Measurements from ENCODE around the gene GRAMD2B.
"Not testable (repeated sequence)": the region's sequence is repeated elsewhere in the genome, so short reads cannot be mapped to it uniquely, and the experiment has no call there.

GRAMD2B gene

GRCh38 chr5:126437721-126438120 is 14.5 kb downstream of the GRAMD2B start:
- Histone ChIP-seq H3K79me2 (ENCODE audit: low read length) (no peaks in the 10 kb centered on the region), H3K4me3 (ENCODE audit: low read length) (no peak overlapping the region), H4K20me1 (ENCODE audit: insufficient read depth, low read length) (no peaks in the 10 kb centered on the region), H3K4me1 (ENCODE audit: low read length) (peaks cover 19% of the 10 kb centered on the region), H3K9me2 (replicated peaks; ENCODE audit: insufficient read depth, low read length) (no peaks in the 10 kb centered on the region), H3K4me2 (ENCODE audit: low read depth, low read length) (no peak overlapping the region), H2AFZ (ENCODE audit: low read length) (no peak overlapping the region), H3K36me3 (replicated peaks; ENCODE audit: insufficient read depth, low read length) (no peaks in the 10 kb centered on the region), H3K27me3 (replicated peaks; ENCODE audit: insufficient read depth, low read length) (no peaks in the 10 kb centered on the region), H3K9ac (ENCODE audit: low read length) (no peak overlapping the region), H3K9me3 (replicated peaks; ENCODE audit: insufficient read depth, low read length) (no peaks in the 10 kb centered on the region), H3F3A (ENCODE audit: insufficient read depth, low read length) (peaks cover under 1% of the 10 kb centered on the region; the same call in 1 of the 2 replicates), H3K27ac (ENCODE audit: low read length) (no peak overlapping the region)
- no peak for TF ChIP-seq EZH2phosphoT487 (IDR thresholded peaks at IDR 0.05; ENCODE audit: low read length)
- TF ChIP-seq CTCF (IDR thresholded peaks at IDR 0.05; ENCODE audit: low read length): no peak
- TF ChIP-seq EZH2 (optimal IDR thresholded peaks at IDR 0.05; ENCODE audit: low read depth, low read length): no peak
- DNase-seq: no peak

GRCh38 chr5:126438267-126438666 is 15.1 kb downstream of the GRAMD2B start:
- Histone ChIP-seq H4K20me1 (ENCODE audit: insufficient read depth, low read length) (no peaks in the 10 kb centered on the region), H3K4me2 (ENCODE audit: low read depth, low read length) (no peak overlapping the region), H3K79me2 (ENCODE audit: low read length) (no peaks in the 10 kb centered on the region), H3K27ac (ENCODE audit: low read length) (no peak overlapping the region), H3K4me1 (ENCODE audit: low read length) (peaks cover 25% of the 10 kb centered on the region), H3K36me3 (replicated peaks; ENCODE audit: insufficient read depth, low read length) (no peaks in the 10 kb centered on the region), H2AFZ (ENCODE audit: low read length) (no peak overlapping the region), H3K9ac (ENCODE audit: low read length) (no peak overlapping the region), H3K27me3 (replicated peaks; ENCODE audit: insufficient read depth, low read length) (no peaks in the 10 kb centered on the region), H3K9me3 (replicated peaks; ENCODE audit: insufficient read depth, low read length) (no peaks in the 10 kb centered on the region), H3K4me3 (ENCODE audit: low read length) (no peak overlapping the region), H3K9me2 (replicated peaks; ENCODE audit: insufficient read depth, low read length) (no peaks in the 10 kb centered on the region), H3F3A (ENCODE audit: insufficient read depth, low read length) (peaks cover 6% of the 10 kb centered on the region)
- DNase-seq: no peak
- no peak for TF ChIP-seq CTCF (IDR thresholded peaks at IDR 0.05; ENCODE audit: low read length)
- no peak for TF ChIP-seq EZH2 (optimal IDR thresholded peaks at IDR 0.05; ENCODE audit: low read depth, low read length)
- TF ChIP-seq EZH2phosphoT487 (IDR thresholded peaks at IDR 0.05; ENCODE audit: low read length): no peak

- H3K79me2 ChIP-seq (ENCODE audit: low read length): no peaks in the 10 kb centered on the region
- TF ChIP-seq EZH2phosphoT487 (IDR thresholded peaks at IDR 0.05; ENCODE audit: low read length): no peak
- no peak for TF ChIP-seq CTCF (IDR thresholded peaks at IDR 0.05; ENCODE audit: low read length)
- TF ChIP-seq EZH2 (optimal IDR thresholded peaks at IDR 0.05; ENCODE audit: low read depth, low read length): no peak
Measured at GRCh38 chr5:126438868-126439267, 15.7 kb downstream of the GRAMD2B start.

GRCh38 chr5:126439724-126440123 is 16.5 kb downstream of the GRAMD2B start:
- not testable (repeated sequence) for H3F3A ChIP-seq (ENCODE audit: insufficient read depth, low read length); H3K9me3 ChIP-seq (replicated peaks; ENCODE audit: insufficient read depth, low read length); H3K27ac ChIP-seq (ENCODE audit: low read length); H3K9ac ChIP-seq (ENCODE audit: low read length); H3K36me3 ChIP-seq (replicated peaks; ENCODE audit: insufficient read depth, low read length); H3K4me2 ChIP-seq (ENCODE audit: low read depth, low read length); H4K20me1 ChIP-seq (ENCODE audit: insufficient read depth, low read length); H3K79me2 ChIP-seq (ENCODE audit: low read length); H3K27me3 ChIP-seq (replicated peaks; ENCODE audit: insufficient read depth, low read length); H2AFZ ChIP-seq (ENCODE audit: low read length); H3K4me3 ChIP-seq (ENCODE audit: low read length); DNase-seq; H3K9me2 ChIP-seq (replicated peaks; ENCODE audit: insufficient read depth, low read length)
- H3K4me1 ChIP-seq (ENCODE audit: low read length): peaks cover 35% of the 10 kb centered on the region

More at GRCh38 chr5:126438868-126439267, 15.7 kb downstream of the GRAMD2B start:
- peaks cover 10% of the 10 kb centered on the region for H3F3A ChIP-seq (ENCODE audit: insufficient read depth, low read length)
- no peak for DNase-seq
- H3K27me3 ChIP-seq (replicated peaks; ENCODE audit: insufficient read depth, low read length): no peaks in the 10 kb centered on the region
- H3K27ac ChIP-seq (ENCODE audit: low read length): no peak overlapping the region
- H4K20me1 ChIP-seq (ENCODE audit: insufficient read depth, low read length): no peaks in the 10 kb centered on the region
- no peaks in the 10 kb centered on the region for H3K36me3 ChIP-seq (replicated peaks; ENCODE audit: insufficient read depth, low read length)
- no peak overlapping the region for H3K9ac ChIP-seq (ENCODE audit: low read length)
- no peak overlapping the region for H3K4me2 ChIP-seq (ENCODE audit: low read depth, low read length)
- no peak overlapping the region for H2AFZ ChIP-seq (ENCODE audit: low read length)
- H3K4me3 ChIP-seq (ENCODE audit: low read length): no peak overlapping the region
- H3K4me1 ChIP-seq (ENCODE audit: low read length): peaks cover 31% of the 10 kb centered on the region
- no peaks in the 10 kb centered on the region for H3K9me3 ChIP-seq (replicated peaks; ENCODE audit: insufficient read depth, low read length)
- H3K9me2 ChIP-seq (replicated peaks; ENCODE audit: insufficient read depth, low read length): no peaks in the 10 kb centered on the region
